HL-60 (cell line): ENCODE data around the gene TALDO1.

ENCODE experiments used
- DNase-seq, 2 experiments: peaks; one replicate each; pipeline ENCODE4 v3.0.0-alpha.2; 2010 to 2020; ENCODE audit warnings: low read depth in 1 of 2, low spot score in 1 of 2
- H3K27ac ChIP-seq: fragments of 250-450 bp; sonication (Bioruptor Pico); replicated peaks from 2 replicates; pipeline ENCODE4 v1.5.1; 2020; ENCODE audit warnings: mild to moderate bottlenecking, moderate library complexity
- H3K27me3 ChIP-seq: fragments of 250-450 bp; sonication (Bioruptor Pico); 2 replicates; pipeline ENCODE4 v1.5.1; 2021; ENCODE audit warnings: mild to moderate bottlenecking, moderate library complexity; ENCODE audit not compliant: insufficient read depth, poor library complexity, severe bottlenecking
- H3K4me3 ChIP-seq: replicated peaks from 2 replicates; pipeline ENCODE4 v1.5.1; 2011; ENCODE audit warnings: mild to moderate bottlenecking, control low read depth, low read length; ENCODE audit not compliant: insufficient read depth
- GABPA ChIP-seq: IDR thresholded peaks from 2 replicates; pipeline ENCODE4 v1.6.1; 2012; ENCODE audit warnings: low read depth
- POLR2AphosphoS5 ChIP-seq: IDR thresholded peaks from 2 replicates; pipeline ENCODE4 v1.6.1; 2012; ENCODE audit warnings: low read depth
- SPI1 ChIP-seq: IDR thresholded peaks from 2 replicates; pipeline ENCODE4 v1.6.1; 2012; ENCODE audit warnings: low read depth, mild to moderate bottlenecking, borderline replicate concordance
- TF ChIP-seq, protein P1 (sequence below): IDR thresholded peaks from one replicate; pipeline ENCODE4 v1.5.1; 2011; ENCODE audit warnings: low read length, control low read depth, inconsistent platforms; ENCODE audit not compliant: insufficient read depth
- TF ChIP-seq, protein P2 (sequence below): IDR thresholded peaks from 2 replicates; pipeline ENCODE4 v1.6.1; 2012; ENCODE audit warnings: low read depth; ENCODE audit not compliant: insufficient replicate concordance

Gene TALDO1

DNA sequence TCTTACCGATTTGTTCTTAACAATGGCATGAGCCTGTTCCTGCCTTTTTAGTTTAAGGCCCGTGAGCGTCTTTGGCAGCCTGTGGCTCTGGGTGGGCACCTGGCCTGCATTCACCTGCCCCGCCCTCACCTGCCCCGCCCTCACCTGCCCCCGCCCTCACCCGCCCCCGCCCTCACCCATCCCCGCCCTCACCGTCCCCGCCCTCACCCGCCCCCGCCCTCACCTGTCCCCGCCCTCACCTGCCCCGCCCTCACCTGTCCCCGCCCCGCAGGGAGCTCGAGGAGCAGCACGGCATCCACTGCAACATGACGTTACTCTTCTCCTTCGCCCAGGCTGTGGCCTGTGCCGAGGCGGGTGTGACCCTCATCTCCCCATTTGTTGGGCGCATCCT is 15.8 kb downstream of the TALDO1 start:
- H3K27ac ChIP-seq: no peak overlapping the region
- no peak overlapping the region for H3K4me3 ChIP-seq
- TF ChIP-seq POLR2AphosphoS5 (no peak), SPI1 (no peak), GABPA (no peak)
- TF ChIP-seq, protein P1, sequence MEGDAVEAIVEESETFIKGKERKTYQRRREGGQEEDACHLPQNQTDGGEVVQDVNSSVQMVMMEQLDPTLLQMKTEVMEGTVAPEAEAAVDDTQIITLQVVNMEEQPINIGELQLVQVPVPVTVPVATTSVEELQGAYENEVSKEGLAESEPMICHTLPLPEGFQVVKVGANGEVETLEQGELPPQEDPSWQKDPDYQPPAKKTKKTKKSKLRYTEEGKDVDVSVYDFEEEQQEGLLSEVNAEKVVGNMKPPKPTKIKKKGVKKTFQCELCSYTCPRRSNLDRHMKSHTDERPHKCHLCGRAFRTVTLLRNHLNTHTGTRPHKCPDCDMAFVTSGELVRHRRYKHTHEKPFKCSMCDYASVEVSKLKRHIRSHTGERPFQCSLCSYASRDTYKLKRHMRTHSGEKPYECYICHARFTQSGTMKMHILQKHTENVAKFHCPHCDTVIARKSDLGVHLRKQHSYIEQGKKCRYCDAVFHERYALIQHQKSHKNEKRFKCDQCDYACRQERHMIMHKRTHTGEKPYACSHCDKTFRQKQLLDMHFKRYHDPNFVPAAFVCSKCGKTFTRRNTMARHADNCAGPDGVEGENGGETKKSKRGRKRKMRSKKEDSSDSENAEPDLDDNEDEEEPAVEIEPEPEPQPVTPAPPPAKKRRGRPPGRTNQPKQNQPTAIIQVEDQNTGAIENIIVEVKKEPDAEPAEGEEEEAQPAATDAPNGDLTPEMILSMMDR: no peak
- TF ChIP-seq, protein P2, sequence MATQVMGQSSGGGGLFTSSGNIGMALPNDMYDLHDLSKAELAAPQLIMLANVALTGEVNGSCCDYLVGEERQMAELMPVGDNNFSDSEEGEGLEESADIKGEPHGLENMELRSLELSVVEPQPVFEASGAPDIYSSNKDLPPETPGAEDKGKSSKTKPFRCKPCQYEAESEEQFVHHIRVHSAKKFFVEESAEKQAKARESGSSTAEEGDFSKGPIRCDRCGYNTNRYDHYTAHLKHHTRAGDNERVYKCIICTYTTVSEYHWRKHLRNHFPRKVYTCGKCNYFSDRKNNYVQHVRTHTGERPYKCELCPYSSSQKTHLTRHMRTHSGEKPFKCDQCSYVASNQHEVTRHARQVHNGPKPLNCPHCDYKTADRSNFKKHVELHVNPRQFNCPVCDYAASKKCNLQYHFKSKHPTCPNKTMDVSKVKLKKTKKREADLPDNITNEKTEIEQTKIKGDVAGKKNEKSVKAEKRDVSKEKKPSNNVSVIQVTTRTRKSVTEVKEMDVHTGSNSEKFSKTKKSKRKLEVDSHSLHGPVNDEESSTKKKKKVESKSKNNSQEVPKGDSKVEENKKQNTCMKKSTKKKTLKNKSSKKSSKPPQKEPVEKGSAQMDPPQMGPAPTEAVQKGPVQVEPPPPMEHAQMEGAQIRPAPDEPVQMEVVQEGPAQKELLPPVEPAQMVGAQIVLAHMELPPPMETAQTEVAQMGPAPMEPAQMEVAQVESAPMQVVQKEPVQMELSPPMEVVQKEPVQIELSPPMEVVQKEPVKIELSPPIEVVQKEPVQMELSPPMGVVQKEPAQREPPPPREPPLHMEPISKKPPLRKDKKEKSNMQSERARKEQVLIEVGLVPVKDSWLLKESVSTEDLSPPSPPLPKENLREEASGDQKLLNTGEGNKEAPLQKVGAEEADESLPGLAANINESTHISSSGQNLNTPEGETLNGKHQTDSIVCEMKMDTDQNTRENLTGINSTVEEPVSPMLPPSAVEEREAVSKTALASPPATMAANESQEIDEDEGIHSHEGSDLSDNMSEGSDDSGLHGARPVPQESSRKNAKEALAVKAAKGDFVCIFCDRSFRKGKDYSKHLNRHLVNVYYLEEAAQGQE: no peak
- H3K27me3 ChIP-seq: no peaks in the 10 kb centered on the region
- DNase-seq: no peak

- TF ChIP-seq POLR2AphosphoS5 (peak; percentile 48; the same call in 1 of the 2 replicates), GABPA (no peak)
- TF ChIP-seq, protein P1: no peak
- no peak overlapping the region for H3K27ac ChIP-seq
Measured at GRCh38 chr11:763549-764321, 16.5 kb downstream of the TALDO1 start.

DNA sequence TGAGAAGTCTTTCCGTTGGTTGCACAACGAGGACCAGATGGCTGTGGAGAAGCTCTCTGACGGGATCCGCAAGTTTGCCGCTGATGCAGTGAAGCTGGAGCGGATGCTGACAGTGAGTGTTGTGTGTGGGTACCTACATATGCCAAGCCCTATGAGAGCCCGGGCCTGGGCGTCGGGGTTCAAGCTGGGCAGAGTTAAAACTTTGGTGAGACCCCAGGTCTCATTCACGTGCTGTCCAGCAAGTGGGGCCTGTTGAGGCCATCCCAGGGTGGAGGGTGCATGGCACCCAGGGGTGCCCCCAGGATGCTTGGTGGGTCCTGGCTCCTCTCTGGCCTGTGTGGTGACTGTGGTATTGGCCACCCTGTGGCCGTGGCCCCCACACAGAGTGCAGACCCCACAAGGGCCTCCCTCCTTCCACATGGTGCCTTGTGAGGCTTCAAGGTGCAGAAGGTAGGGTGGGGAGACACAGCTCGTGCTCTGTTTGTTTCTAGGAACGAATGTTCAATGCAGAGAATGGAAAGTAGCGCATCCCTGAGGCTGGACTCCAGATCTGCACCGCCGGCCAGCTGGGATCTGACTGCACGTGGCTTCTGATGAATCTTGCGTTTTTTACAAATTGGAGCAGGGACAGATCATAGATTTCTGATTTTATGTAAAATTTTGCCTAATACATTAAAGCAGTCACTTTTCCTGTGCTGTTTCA is 17.2 kb downstream of the TALDO1 start:
- H3K27ac ChIP-seq: no peak overlapping the region
- DNase-seq: no peak

More at GRCh38 chr11:763549-764321, 16.5 kb downstream of the TALDO1 start:
- no peak overlapping the region for H3K4me3 ChIP-seq
- H3K27me3 ChIP-seq: no peaks in the 10 kb centered on the region
- no peak for DNase-seq

More for the DNA sequence above, 17.2 kb downstream of the TALDO1 start:
- Histone ChIP-seq H3K27me3 (no peaks in the 10 kb centered on the region), H3K4me3 (no peak overlapping the region)
- TF ChIP-seq GABPA (no peak), SPI1 (no peak), POLR2AphosphoS5 (no peak)
- TF ChIP-seq, protein P1: no peak
- TF ChIP-seq, protein P2: no peak
